Transverse colon (tissue), 3 donors: ENCODE data around the gene CXCL12.

Experiments
- EP300 ChIP-seq: sonication (generic); formaldehyde crosslinking; IDR thresholded peaks from one replicate; pipeline ENCODE4 v1.6.1; 2017; ENCODE audit warnings: antibody characterized with exemption, low read depth
- POLR2A ChIP-seq: fragments of 450-650 bp; IDR thresholded peaks from one replicate; pipeline ENCODE4 v1.6.1; 2016; ENCODE audit warnings: antibody characterized with exemption, mild to moderate bottlenecking, moderate library complexity
- TF ChIP-seq, protein P1 (sequence below), 5 experiments: fragments of 200-600 bp in 3 of 5; fragments of 450-650 bp in 2 of 5; sonication (generic) in 3 of 5; IDR thresholded peaks; 1 replicate in 2 of 5; 2 replicates in 3 of 5; pipeline ENCODE4 v1.5.1; 2016 to 2017; ENCODE audit warnings: antibody characterized with exemption in 5 of 5, inconsistent platforms in 3 of 5, mild to moderate bottlenecking in 2 of 5, moderate library complexity in 1 of 5

DNA sequence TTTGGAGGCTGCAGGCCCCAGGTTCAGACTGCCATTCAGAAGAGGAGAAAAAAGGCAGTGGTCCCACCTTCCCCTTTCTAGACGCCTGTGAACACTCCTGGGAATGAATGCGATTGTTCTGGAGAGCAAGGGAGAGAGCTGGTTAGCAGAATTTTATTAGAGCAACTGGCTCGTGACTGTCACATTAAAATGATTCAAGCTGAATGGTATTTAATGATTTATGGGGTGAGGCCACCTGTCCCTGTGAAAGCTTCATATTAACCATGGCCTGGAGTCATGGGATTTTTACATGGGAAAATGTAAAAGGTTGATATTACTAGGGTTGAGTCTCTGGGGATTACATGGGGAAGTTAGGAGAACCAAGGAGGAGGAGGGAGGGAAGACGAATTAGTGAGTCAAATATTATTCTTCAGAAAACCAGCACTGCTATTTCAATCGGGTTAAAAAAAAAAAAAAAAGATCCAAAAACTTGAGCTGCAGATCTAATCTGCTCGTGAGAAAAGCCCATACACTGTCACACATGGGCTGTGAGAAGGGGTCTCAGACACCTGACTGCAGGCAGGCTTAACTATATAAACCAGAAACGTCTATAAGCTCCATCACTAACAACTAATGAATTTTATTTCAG lies 8.3 kb downstream of the CXCL12 start:
- TF ChIP-seq, protein P1, sequence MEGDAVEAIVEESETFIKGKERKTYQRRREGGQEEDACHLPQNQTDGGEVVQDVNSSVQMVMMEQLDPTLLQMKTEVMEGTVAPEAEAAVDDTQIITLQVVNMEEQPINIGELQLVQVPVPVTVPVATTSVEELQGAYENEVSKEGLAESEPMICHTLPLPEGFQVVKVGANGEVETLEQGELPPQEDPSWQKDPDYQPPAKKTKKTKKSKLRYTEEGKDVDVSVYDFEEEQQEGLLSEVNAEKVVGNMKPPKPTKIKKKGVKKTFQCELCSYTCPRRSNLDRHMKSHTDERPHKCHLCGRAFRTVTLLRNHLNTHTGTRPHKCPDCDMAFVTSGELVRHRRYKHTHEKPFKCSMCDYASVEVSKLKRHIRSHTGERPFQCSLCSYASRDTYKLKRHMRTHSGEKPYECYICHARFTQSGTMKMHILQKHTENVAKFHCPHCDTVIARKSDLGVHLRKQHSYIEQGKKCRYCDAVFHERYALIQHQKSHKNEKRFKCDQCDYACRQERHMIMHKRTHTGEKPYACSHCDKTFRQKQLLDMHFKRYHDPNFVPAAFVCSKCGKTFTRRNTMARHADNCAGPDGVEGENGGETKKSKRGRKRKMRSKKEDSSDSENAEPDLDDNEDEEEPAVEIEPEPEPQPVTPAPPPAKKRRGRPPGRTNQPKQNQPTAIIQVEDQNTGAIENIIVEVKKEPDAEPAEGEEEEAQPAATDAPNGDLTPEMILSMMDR (IDR thresholded peaks at IDR 0.05): no peak
- TF ChIP-seq POLR2A (no peak), EP300 (no peak)
